ENCODE results near the gene OR5AU1. TPM values are rescaled to one million over a fixed set of nuclear protein-coding genes. Genes with fewer than 3 reads are reported as not detected.

Gene OR5AU1
- total and polyA plus RNA-seq, 2 experiments from 2014 or later = not detected

GRCh38 chr14:21149641-21150367 lies 6.1 kb downstream of the OR5AU1 start:
- TF ChIP-seq EZH2 (IDR thresholded peaks at IDR 0.05; ENCODE audit: borderline replicate concordance) (no peak), CTCF (IDR thresholded peaks at IDR 0.05; ENCODE audit: poor library complexity) (no peak), EZH2phosphoT487 (IDR thresholded peaks at IDR 0.05; ENCODE audit: low read depth, severe bottlenecking, unreplicated experiment) (no peak)
- Histone ChIP-seq H3K27ac (no peak overlapping the region), H3K4me3 (no peak overlapping the region), H3K9me3 (ENCODE audit: low read depth) (no peaks in the 10 kb centered on the region), H2AFZ (no peak overlapping the region), H3K36me3 (replicated peaks; ENCODE audit: insufficient read depth, low read depth) (no peaks in the 10 kb centered on the region), H3K9me2 (replicated peaks; ENCODE audit: insufficient read depth) (no peaks in the 10 kb centered on the region), H3K27me3 (no peaks in the 10 kb centered on the region), H4K20me1 (ENCODE audit: insufficient read depth, poor library complexity, severe bottlenecking) (no peaks in the 10 kb centered on the region), H3K79me2 (no peaks in the 10 kb centered on the region), H3K4me1 (ENCODE audit: insufficient read depth) (no peaks in the 10 kb centered on the region), H3K4me2 (no peak overlapping the region)
- WGBS (ENCODE audit: low lambda C conversion rate, missing lambda C conversion rate) = 90% methylated on average over 4 of the region's 4 CpGs
- DNase-seq (ENCODE audit: low spot score) = no peak

GRCh38 chr14:21145437-21145836 lies 10.4 kb downstream of the OR5AU1 start:
- TF ChIP-seq CTCF (IDR thresholded peaks at IDR 0.05; ENCODE audit: poor library complexity) = no peak
- TF ChIP-seq EZH2 (IDR thresholded peaks at IDR 0.05; ENCODE audit: borderline replicate concordance) = no peak
- no peak for TF ChIP-seq EZH2phosphoT487 (IDR thresholded peaks at IDR 0.05; ENCODE audit: low read depth, severe bottlenecking, unreplicated experiment)
- H3K4me3 ChIP-seq = no peak overlapping the region
- H3K79me2 ChIP-seq = no peaks in the 10 kb centered on the region
- H3K27me3 ChIP-seq = no peaks in the 10 kb centered on the region
- H3K4me1 ChIP-seq (ENCODE audit: insufficient read depth) = no peaks in the 10 kb centered on the region
- H3K27ac ChIP-seq = no peak overlapping the region
- no peaks in the 10 kb centered on the region for H3K9me2 ChIP-seq (replicated peaks; ENCODE audit: insufficient read depth)
- no peak for DNase-seq (ENCODE audit: low spot score)
- no peaks in the 10 kb centered on the region for H3K36me3 ChIP-seq (replicated peaks; ENCODE audit: insufficient read depth, low read depth)
- no peak overlapping the region for H3K4me2 ChIP-seq
- no peak overlapping the region for H2AFZ ChIP-seq
- no peaks in the 10 kb centered on the region for H3K9me3 ChIP-seq (ENCODE audit: low read depth)
- H4K20me1 ChIP-seq (ENCODE audit: insufficient read depth, poor library complexity, severe bottlenecking) = no peaks in the 10 kb centered on the region

- Histone ChIP-seq H3K4me2 (no peak overlapping the region), H3K79me2 (no peaks in the 10 kb centered on the region), H3K27me3 (no peaks in the 10 kb centered on the region), H3K4me3 (no peak overlapping the region), H2AFZ (no peak overlapping the region), H3K36me3 (replicated peaks; ENCODE audit: insufficient read depth, low read depth) (no peaks in the 10 kb centered on the region), H3K9me3 (ENCODE audit: low read depth) (no peaks in the 10 kb centered on the region), H3K4me1 (ENCODE audit: insufficient read depth) (no peaks in the 10 kb centered on the region), H4K20me1 (ENCODE audit: insufficient read depth, poor library complexity, severe bottlenecking) (no peaks in the 10 kb centered on the region), H3K27ac (no peak overlapping the region), H3K9me2 (replicated peaks; ENCODE audit: insufficient read depth) (no peaks in the 10 kb centered on the region)
- WGBS (ENCODE audit: low lambda C conversion rate, missing lambda C conversion rate) = 79% methylated on average over 1 of the region's 1 CpG
- no peak for TF ChIP-seq EZH2 (IDR thresholded peaks at IDR 0.05; ENCODE audit: borderline replicate concordance)
- no peak for TF ChIP-seq EZH2phosphoT487 (IDR thresholded peaks at IDR 0.05; ENCODE audit: low read depth, severe bottlenecking, unreplicated experiment)
- TF ChIP-seq CTCF (IDR thresholded peaks at IDR 0.05; ENCODE audit: poor library complexity) = no peak
- DNase-seq (ENCODE audit: low spot score) = no peak
These were observed 13.5 kb downstream of the OR5AU1 start for GRCh38 chr14:21142357-21142756.

All from hepatocyte (in vitro differentiated cells).